DND-41 (cell line): ENCODE measurements around the gene PHACTR1.

Experiments
- EZH2 ChIP-seq: IDR thresholded peaks from 3 replicates; pipeline ENCODE4 v1.6.1; 2012; ENCODE audit warnings: borderline replicate concordance, low read depth, mild to moderate bottlenecking, moderate library complexity, low read length, inconsistent platforms; ENCODE audit not compliant: severe bottlenecking
- TF ChIP-seq, protein P1 (sequence below): IDR thresholded peaks from 2 replicates; pipeline ENCODE4 v1.5.1; 2012; ENCODE audit warnings: borderline replicate concordance, low read length, moderate library complexity, mild to moderate bottlenecking; ENCODE audit not compliant: poor library complexity, severe bottlenecking; ENCODE audit errors: extremely low read depth

DNA sequence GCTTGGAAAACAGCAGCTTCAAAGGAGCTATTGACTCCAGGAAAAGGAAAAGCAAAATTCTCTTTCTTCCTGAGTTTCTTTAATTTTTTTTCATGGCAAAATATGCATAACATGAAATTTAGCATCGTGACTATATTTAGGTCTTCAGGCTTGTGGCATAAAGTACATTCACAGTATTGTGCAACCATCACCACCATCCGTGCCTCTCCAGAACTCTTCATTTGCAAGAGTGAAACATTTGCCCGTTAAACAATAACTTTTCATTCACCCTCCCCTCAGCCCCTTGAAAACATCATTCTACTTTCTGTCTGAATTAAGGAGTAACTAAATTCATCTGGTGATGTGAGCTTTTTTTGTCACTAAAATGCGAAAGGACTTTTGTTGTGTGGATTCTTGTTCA is 251.7 kb downstream of the PHACTR1 start:
- no peak for TF ChIP-seq EZH2
- TF ChIP-seq, protein P1, sequence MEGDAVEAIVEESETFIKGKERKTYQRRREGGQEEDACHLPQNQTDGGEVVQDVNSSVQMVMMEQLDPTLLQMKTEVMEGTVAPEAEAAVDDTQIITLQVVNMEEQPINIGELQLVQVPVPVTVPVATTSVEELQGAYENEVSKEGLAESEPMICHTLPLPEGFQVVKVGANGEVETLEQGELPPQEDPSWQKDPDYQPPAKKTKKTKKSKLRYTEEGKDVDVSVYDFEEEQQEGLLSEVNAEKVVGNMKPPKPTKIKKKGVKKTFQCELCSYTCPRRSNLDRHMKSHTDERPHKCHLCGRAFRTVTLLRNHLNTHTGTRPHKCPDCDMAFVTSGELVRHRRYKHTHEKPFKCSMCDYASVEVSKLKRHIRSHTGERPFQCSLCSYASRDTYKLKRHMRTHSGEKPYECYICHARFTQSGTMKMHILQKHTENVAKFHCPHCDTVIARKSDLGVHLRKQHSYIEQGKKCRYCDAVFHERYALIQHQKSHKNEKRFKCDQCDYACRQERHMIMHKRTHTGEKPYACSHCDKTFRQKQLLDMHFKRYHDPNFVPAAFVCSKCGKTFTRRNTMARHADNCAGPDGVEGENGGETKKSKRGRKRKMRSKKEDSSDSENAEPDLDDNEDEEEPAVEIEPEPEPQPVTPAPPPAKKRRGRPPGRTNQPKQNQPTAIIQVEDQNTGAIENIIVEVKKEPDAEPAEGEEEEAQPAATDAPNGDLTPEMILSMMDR = no peak
